GM18861 (cell line): Measurements from ENCODE around the gene CDK14.
A peak's percentile ranks its signal among the peaks of the same experiment; 100 is the strongest.

ENCODE experiments used
- ATAC-seq: cut with Tn5 transposase; IDR thresholded peaks from one replicate; pipeline ENCODE4 v1.9.1; 2021; ENCODE audit not compliant: unreplicated experiment

CDK14 gene

GRCh38 chr7:90596671-90597562, 796 bp downstream of the CDK14 start:
- ATAC-seq, result peak; percentile 40

GRCh38 chr7:90597563-90598253, 1.6 kb downstream of the CDK14 start:
- no peak for ATAC-seq

- ATAC-seq, result no peak
Measured at GRCh38 chr7:90599038-90599437, 2.9 kb downstream of the CDK14 start.

- ATAC-seq, result no peak
Measured at GRCh38 chr7:90599892-90600555, 3.9 kb downstream of the CDK14 start.

- no peak for ATAC-seq
Measured at GRCh38 chr7:90602303-90602702, 6.2 kb downstream of the CDK14 start.

GRCh38 chr7:90603346-90603745, 7.2 kb downstream of the CDK14 start:
- ATAC-seq, result no peak

- ATAC-seq, result no peak
Measured at GRCh38 chr7:90604383-90604782, 8.3 kb downstream of the CDK14 start.

- no peak for ATAC-seq
Measured at GRCh38 chr7:90605055-90605454, 8.9 kb downstream of the CDK14 start.

GRCh38 chr7:90607196-90607595, 11.1 kb downstream of the CDK14 start:
- no peak for ATAC-seq

GRCh38 chr7:90610105-90610504, 14.0 kb downstream of the CDK14 start:
- no peak for ATAC-seq

- ATAC-seq, result no peak
Measured at GRCh38 chr7:90611115-90611514, 15.0 kb downstream of the CDK14 start.

GRCh38 chr7:90613088-90613498, 17.0 kb downstream of the CDK14 start:
- ATAC-seq, result peak; percentile 96

- no peak for ATAC-seq
Measured at GRCh38 chr7:90617442-90617841, 21.3 kb downstream of the CDK14 start.

- ATAC-seq, result no peak
Measured at GRCh38 chr7:90618876-90619275, 22.8 kb downstream of the CDK14 start.

- no peak for ATAC-seq
Measured at GRCh38 chr7:90621125-90621746, 25.1 kb downstream of the CDK14 start.

GRCh38 chr7:90621747-90622140, 25.6 kb downstream of the CDK14 start:
- no peak for ATAC-seq

- no peak for ATAC-seq
Measured at GRCh38 chr7:90622670-90623069, 26.5 kb downstream of the CDK14 start.

GRCh38 chr7:90624225-90624911, 28.2 kb downstream of the CDK14 start:
- no peak for ATAC-seq

- no peak for ATAC-seq
Measured at GRCh38 chr7:90625051-90625450, 28.9 kb downstream of the CDK14 start.

- no peak for ATAC-seq
Measured at GRCh38 chr7:90625562-90625961, 29.4 kb downstream of the CDK14 start.

GRCh38 chr7:90626013-90626412, 29.9 kb downstream of the CDK14 start:
- ATAC-seq, result no peak
